Right lobe of liver (tissue), 6 donors: ENCODE results near the gene PDK1. TPM values are rescaled to one million over a fixed set of nuclear protein-coding genes. Genes with fewer than 3 reads are reported as not detected.

Experiments used
- ATAC-seq, 4 donors: fragments of 200-7000 bp; cut with Tn5 transposase; one replicate each; pipeline ENCODE4 v1.9.1; 2020; ENCODE audit warnings: mild to moderate bottlenecking in 4 of 4, moderate library complexity in 4 of 4
- DNase-seq, 3 donors: peaks; one replicate each; pipeline ENCODE4 v3.0.0-alpha.2; 2020
- H3K27ac ChIP-seq, 3 donors: fragments of 200-600 bp; one replicate each; pipeline ENCODE4 v1.8.0; 2022
- H3K27me3 ChIP-seq, 2 donors: fragments of 200-600 bp; one replicate each; pipeline ENCODE4 v1.8.0; 2022
- H3K36me3 ChIP-seq, 4 donors: fragments of 200-600 bp; sonication (generic) in 1 of 4; one replicate each; pipeline versions ENCODE4 v1.5.1 to v1.8.0; 2017 to 2022; ENCODE audit warnings: control low read depth in 1 of 4
- H3K4me1 ChIP-seq, 4 donors: fragments of 200-600 bp; sonication (generic) in 1 of 4; one replicate each; pipeline versions ENCODE4 v1.5.1 to v1.8.0; 2017 to 2022; ENCODE audit warnings: control low read depth in 1 of 4
- H3K4me3 ChIP-seq, 3 donors: fragments of 200-600 bp; one replicate each; pipeline ENCODE4 v1.8.0; 2022
- H3K9me3 ChIP-seq, 4 donors: fragments of 200-600 bp; sonication (generic) in 1 of 4; one replicate each; pipeline versions ENCODE4 v1.5.1 to v1.8.0; 2017 to 2022; ENCODE audit warnings: control low read depth in 1 of 4
- POLR2A ChIP-seq: fragments of 450-650 bp; IDR thresholded peaks from one replicate; pipeline ENCODE4 v1.6.1; 2017; ENCODE audit warnings: antibody characterized with exemption, mild to moderate bottlenecking
- WGBS: methylation state at CpG from one replicate; pipeline ENCODE4 v1.1.6; 2018; ENCODE audit warnings: low coverage, low lambda C conversion rate; ENCODE audit not compliant: insufficient coverage; ENCODE audit errors: missing lambda C conversion rate; 5-methylcytosine and 5-hydroxymethylcytosine counted together
- intact Hi-C, 2 donors: fragments of 100-400 bp; cut with DNase I; formaldehyde crosslinking; loops; one replicate each; pipeline versions ENCODE4 v1.11.2 to v1.14.1; 2022
- total RNA-seq, 6 experiments: library from RNA; depleted of rRNA in 2 of 6; stranded (reverse); fragments of >200 nt in 2 of 6; fragmentation: NEBNext Ultra II Directional in 3 of 6; extraction: Animal tissue kit (Norgen Biotek cat#: 25700) in 3 of 6; gene quantifications; one replicate each; pipeline versions ENCODE4 v1.1.0 to v1.2.4, GENCODE V29; 2016 to 2023
- TF ChIP-seq, protein P1 (sequence below), 4 donors: fragments of 200-600 bp in 3 of 4; fragments of 450-650 bp in 1 of 4; IDR thresholded peaks; one replicate each; pipeline versions ENCODE4 v1.5.1 to v1.8.0; 2016 to 2022; ENCODE audit warnings: antibody characterized with exemption in 4 of 4, mild to moderate bottlenecking in 2 of 4
- donor health status: DM: no; HTN: yes; CAD: no.
- donor health status: DM: no; HTN: no; CAD: no.
- donor health status: DM: no; HTN: no; CAD: no.
- donor health status: DM: no; HTN: yes; CAD: no.
- donor health status: DM: no; HTN: yes; CAD: no.

The PDK1 gene
- total RNA-seq, 6 experiments from 2014 or later, result 5.0 to 34.1 (median 9.6) TPM

DNA sequence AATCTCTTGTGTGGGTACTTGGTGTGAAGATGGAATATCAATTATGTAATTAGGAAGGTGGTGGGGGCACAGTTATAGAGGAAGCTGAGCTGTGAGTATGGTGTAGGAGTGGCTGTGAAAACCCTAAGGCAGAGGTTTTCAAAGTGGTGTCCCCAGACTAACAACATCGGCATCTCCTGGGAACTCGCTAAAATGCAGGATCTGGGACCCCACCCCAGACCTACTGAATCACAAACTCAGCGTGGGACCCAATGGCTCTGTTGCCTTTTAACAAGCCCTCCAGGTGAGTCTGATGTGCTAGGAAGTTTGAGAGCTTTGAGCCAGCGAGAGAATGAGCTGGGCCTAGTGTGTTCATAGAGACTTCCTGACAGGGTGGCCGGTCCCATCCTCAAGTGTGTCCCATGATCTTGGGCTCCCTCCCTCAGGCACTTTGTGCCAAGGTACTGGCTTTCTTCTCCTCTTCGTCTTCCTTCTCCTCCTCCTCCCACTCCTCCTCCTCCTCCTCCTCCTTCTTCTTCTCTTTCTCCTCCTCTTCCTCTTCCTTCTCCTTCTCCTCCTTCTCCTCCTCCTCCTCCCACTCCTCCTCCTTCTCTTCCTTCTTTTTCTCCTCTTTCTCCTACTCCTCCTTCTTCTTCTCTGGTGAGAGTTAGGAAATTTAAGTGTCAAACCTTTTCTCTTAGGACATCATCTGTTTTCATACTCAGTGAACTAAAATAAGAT lies 86.6 kb downstream of the PDK1 start:
- 53% methylated on average over 3 of the region's 6 CpGs for WGBS
- no peaks in the 10 kb centered on the region for H3K4me1 ChIP-seq
- no peaks in the 10 kb centered on the region for H3K36me3 ChIP-seq
- no peak for DNase-seq
- ATAC-seq, result no peak
- no peaks in the 10 kb centered on the region for H3K27me3 ChIP-seq
- H3K4me3 ChIP-seq, result no peak overlapping the region
- no peaks in the 10 kb centered on the region for H3K9me3 ChIP-seq
- H3K27ac ChIP-seq, result no peak overlapping the region
- intact Hi-C loops, result no loop called here
- no peak for TF ChIP-seq POLR2A
- TF ChIP-seq, protein P1, sequence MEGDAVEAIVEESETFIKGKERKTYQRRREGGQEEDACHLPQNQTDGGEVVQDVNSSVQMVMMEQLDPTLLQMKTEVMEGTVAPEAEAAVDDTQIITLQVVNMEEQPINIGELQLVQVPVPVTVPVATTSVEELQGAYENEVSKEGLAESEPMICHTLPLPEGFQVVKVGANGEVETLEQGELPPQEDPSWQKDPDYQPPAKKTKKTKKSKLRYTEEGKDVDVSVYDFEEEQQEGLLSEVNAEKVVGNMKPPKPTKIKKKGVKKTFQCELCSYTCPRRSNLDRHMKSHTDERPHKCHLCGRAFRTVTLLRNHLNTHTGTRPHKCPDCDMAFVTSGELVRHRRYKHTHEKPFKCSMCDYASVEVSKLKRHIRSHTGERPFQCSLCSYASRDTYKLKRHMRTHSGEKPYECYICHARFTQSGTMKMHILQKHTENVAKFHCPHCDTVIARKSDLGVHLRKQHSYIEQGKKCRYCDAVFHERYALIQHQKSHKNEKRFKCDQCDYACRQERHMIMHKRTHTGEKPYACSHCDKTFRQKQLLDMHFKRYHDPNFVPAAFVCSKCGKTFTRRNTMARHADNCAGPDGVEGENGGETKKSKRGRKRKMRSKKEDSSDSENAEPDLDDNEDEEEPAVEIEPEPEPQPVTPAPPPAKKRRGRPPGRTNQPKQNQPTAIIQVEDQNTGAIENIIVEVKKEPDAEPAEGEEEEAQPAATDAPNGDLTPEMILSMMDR (IDR thresholded peaks at IDR 0.05), result no peak

DNA sequence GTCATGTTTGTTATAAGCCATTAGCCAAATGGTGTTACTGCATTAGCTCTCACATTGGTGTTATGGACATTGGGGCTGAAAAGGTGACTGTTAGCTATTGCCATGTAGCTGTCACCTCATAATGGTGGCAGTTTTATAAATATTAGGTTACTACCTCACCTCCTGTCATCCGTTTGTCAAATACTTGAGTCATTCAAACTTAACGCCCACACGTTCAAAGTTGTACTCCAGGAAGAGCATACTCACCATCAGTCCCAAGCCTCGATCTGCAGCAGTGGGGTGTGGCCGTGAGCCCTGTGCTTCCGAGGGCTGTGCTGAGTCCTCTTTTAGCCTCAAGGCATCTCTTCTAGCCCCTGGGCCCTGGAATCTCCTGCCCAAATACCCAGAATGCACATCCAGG lies 87.3 kb downstream of the PDK1 start:
- ATAC-seq, result peak in 1 of 4 donors; percentile 58
- Histone ChIP-seq H3K4me1 (no peaks in the 10 kb centered on the region), H3K4me3 (no peak overlapping the region), H3K36me3 (no peaks in the 10 kb centered on the region), H3K27me3 (no peaks in the 10 kb centered on the region), H3K9me3 (no peaks in the 10 kb centered on the region), H3K27ac (peak overlapping the region in 1 of 3 donors; percentile 39)
- TF ChIP-seq POLR2A, result no peak
- TF ChIP-seq, protein P1 (IDR thresholded peaks at IDR 0.05), result no peak
- 77% methylated on average over 6 of the region's 6 CpGs for WGBS
- DNase-seq, result no peak
- intact Hi-C loops, result no loop called here

DNA sequence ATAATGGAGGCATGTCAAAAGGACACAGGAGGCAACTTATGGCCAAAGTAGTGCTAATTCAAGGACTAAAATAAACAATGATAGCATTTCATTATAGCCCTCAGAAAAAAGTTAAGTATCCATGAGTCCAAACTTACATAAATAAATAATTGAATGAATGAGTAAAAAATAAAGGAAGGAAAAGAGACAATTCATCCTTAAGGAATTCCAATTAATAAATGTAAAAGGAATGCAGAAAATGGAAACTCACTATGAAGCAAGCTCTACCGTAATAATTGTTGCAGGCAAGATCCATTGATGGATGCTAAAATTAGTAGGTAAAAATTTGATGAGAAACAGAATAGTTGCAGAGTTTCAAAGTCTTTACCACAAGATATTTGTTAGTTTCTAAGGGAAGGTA lies 91.5 kb downstream of the PDK1 start:
- H3K27me3 ChIP-seq, result no peaks in the 10 kb centered on the region

DNA sequence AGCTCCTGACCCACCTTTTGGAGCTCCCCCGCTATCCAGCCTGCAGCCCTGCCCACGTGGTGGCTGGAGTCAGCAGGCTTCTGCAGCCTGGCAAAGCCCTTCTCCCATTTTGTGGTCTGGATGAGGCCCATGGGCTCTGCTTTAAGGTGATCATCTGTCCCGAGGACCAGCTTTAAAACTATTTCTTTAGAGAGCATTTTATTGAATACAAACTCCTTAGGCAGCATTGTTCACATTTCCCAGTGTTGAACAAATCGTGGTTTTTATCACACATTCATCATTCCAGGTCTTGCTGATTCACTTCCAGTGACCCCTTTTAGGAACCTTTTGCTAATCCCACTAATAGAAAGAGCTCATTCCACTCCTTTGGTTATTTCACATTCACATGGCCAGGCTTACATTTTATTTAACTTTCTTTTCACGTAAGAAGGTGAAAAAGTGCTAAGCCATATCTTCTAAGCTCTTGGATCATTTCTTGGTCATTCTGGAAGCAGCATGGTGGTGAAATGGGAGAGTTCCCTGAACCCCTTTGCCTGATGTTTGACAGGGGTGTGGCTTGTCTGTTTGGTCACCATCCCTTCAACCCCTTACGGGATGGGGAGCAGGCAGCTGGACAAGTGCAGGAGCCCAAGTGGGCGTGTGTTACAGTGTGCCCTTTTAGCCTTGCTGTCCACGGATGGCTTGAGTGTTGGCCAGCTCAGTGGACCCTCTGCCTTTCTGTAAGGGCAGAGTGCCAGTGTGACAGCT lies 99.4 kb downstream of the PDK1 start:
- no peak for DNase-seq
- Histone ChIP-seq H3K27ac (no peak overlapping the region), H3K4me1 (no peaks in the 10 kb centered on the region), H3K36me3 (no peaks in the 10 kb centered on the region), H3K4me3 (no peak overlapping the region), H3K9me3 (no peaks in the 10 kb centered on the region), H3K27me3 (no peaks in the 10 kb centered on the region)
- no peak for ATAC-seq
- intact Hi-C loops, result no loop called here
- 60% methylated on average over 6 of the region's 8 CpGs for WGBS
- TF ChIP-seq POLR2A, result no peak
- TF ChIP-seq, protein P1 (IDR thresholded peaks at IDR 0.05), result no peak

More for the DNA sequence above, 91.5 kb downstream of the PDK1 start:
- Histone ChIP-seq H3K27ac (no peak overlapping the region), H3K9me3 (no peaks in the 10 kb centered on the region), H3K36me3 (no peaks in the 10 kb centered on the region), H3K4me3 (no peak overlapping the region), H3K4me1 (no peaks in the 10 kb centered on the region)
- TF ChIP-seq, protein P1 (IDR thresholded peaks at IDR 0.05), result no peak
- no peak for TF ChIP-seq POLR2A
- DNase-seq (no peak), ATAC-seq (no peak)
- 94% methylated on average over 1 of the region's 1 CpG for WGBS
- intact Hi-C loops, result no loop called here
